ENCODE measurements around the gene TM9SF3.

Gene TM9SF3

GRCh38 chr10:96618653-96619052, 31.8 kb upstream of the TM9SF3 start:
- H3K4me1 ChIP-seq = no peaks in the 10 kb centered on the region
- H3K27ac ChIP-seq = no peak overlapping the region
- H3K4me3 ChIP-seq = no peak overlapping the region
- H4K20me1 ChIP-seq = peaks cover 91% of the 10 kb centered on the region
- no peaks in the 10 kb centered on the region for H3K27me3 ChIP-seq
- H3K9me3 ChIP-seq = no peaks in the 10 kb centered on the region
- no peak overlapping the region for H3K4me2 ChIP-seq
- no peak for TF ChIP-seq Cebpa-rat (IDR thresholded peaks at IDR 0.05)
- peaks cover 100% of the 10 kb centered on the region for H3K36me3 ChIP-seq
- no peak overlapping the region for H3K9ac ChIP-seq

- TF ChIP-seq Cebpa-rat (IDR thresholded peaks at IDR 0.05) = no peak
- Histone ChIP-seq H3K4me2 (no peak overlapping the region), H3K9ac (no peak overlapping the region), H3K36me3 (peaks cover 99% of the 10 kb centered on the region), H3K4me3 (no peak overlapping the region), H3K27me3 (no peaks in the 10 kb centered on the region), H3K27ac (no peak overlapping the region), H3K4me1 (no peaks in the 10 kb centered on the region), H4K20me1 (peaks cover 86% of the 10 kb centered on the region), H3K9me3 (no peaks in the 10 kb centered on the region)
These were observed 30.1 kb upstream of the TM9SF3 start for GRCh38 chr10:96616961-96617360.

- Histone ChIP-seq H3K9ac (no peak overlapping the region), H3K9me3 (no peaks in the 10 kb centered on the region), H3K27me3 (no peaks in the 10 kb centered on the region), H3K4me3 (no peak overlapping the region), H3K4me2 (no peak overlapping the region), H3K27ac (no peak overlapping the region), H4K20me1 (peaks cover 71% of the 10 kb centered on the region), H3K4me1 (peaks cover 7% of the 10 kb centered on the region; the same call in 1 of the 2 replicates), H3K36me3 (peaks cover 99% of the 10 kb centered on the region)
- no peak for TF ChIP-seq Cebpa-rat (IDR thresholded peaks at IDR 0.05)
These were observed 27.7 kb upstream of the TM9SF3 start for GRCh38 chr10:96614515-96614914.

- no peak overlapping the region for H3K4me2 ChIP-seq
- no peak overlapping the region for H3K9ac ChIP-seq
- H3K9me3 ChIP-seq = no peaks in the 10 kb centered on the region
- peaks cover 99% of the 10 kb centered on the region for H3K36me3 ChIP-seq
- peaks cover 61% of the 10 kb centered on the region for H4K20me1 ChIP-seq
- H3K27me3 ChIP-seq = no peaks in the 10 kb centered on the region
- no peak overlapping the region for H3K27ac ChIP-seq
- TF ChIP-seq Cebpa-rat (IDR thresholded peaks at IDR 0.05) = no peak
- peaks cover 15% of the 10 kb centered on the region for H3K4me1 ChIP-seq
- no peak overlapping the region for H3K4me3 ChIP-seq
These were observed 26.8 kb upstream of the TM9SF3 start for GRCh38 chr10:96613576-96613975.

- no peak overlapping the region for H3K4me2 ChIP-seq
These were observed 25.4 kb upstream of the TM9SF3 start for GRCh38 chr10:96612055-96612830.

GRCh38 chr10:96610817-96611216, 24.0 kb upstream of the TM9SF3 start:
- TF ChIP-seq Cebpa-rat (IDR thresholded peaks at IDR 0.05) = no peak
- Histone ChIP-seq H3K9me3 (no peaks in the 10 kb centered on the region), H3K36me3 (peaks cover 99% of the 10 kb centered on the region), H4K20me1 (peaks cover 34% of the 10 kb centered on the region; the same call in 1 of the 2 replicates), H3K4me3 (no peak overlapping the region), H3K27ac (no peak overlapping the region), H3K9ac (no peak overlapping the region), H3K4me2 (no peak overlapping the region), H3K4me1 (peaks cover 42% of the 10 kb centered on the region), H3K27me3 (no peaks in the 10 kb centered on the region)

More at GRCh38 chr10:96612055-96612830, 25.4 kb upstream of the TM9SF3 start:
- no peaks in the 10 kb centered on the region for H3K27me3 ChIP-seq
- H3K4me3 ChIP-seq = no peak overlapping the region
- no peak overlapping the region for H3K27ac ChIP-seq
- H3K9me3 ChIP-seq = no peaks in the 10 kb centered on the region
- peaks cover 48% of the 10 kb centered on the region for H4K20me1 ChIP-seq
- TF ChIP-seq Cebpa-rat (IDR thresholded peaks at IDR 0.05) = no peak
- H3K36me3 ChIP-seq = peaks cover 99% of the 10 kb centered on the region
- H3K9ac ChIP-seq = no peak overlapping the region
- peaks cover 28% of the 10 kb centered on the region for H3K4me1 ChIP-seq

- no peak overlapping the region for H3K4me2 ChIP-seq
- H3K27me3 ChIP-seq = no peaks in the 10 kb centered on the region
- H3K9ac ChIP-seq = no peak overlapping the region
- H3K4me1 ChIP-seq = peaks cover 53% of the 10 kb centered on the region
- no peak overlapping the region for H3K27ac ChIP-seq
- no peaks in the 10 kb centered on the region for H3K9me3 ChIP-seq
- peaks cover 22% of the 10 kb centered on the region; the same call in 1 of the 2 replicates for H4K20me1 ChIP-seq
- peaks cover 99% of the 10 kb centered on the region for H3K36me3 ChIP-seq
- H3K4me3 ChIP-seq = no peak overlapping the region
- TF ChIP-seq Cebpa-rat (IDR thresholded peaks at IDR 0.05) = no peak
These were observed 22.7 kb upstream of the TM9SF3 start for GRCh38 chr10:96609510-96609909.

- H3K4me1 ChIP-seq = peaks cover 60% of the 10 kb centered on the region
- no peak for TF ChIP-seq Cebpa-rat (IDR thresholded peaks at IDR 0.05)
These were observed 22.0 kb upstream of the TM9SF3 start for GRCh38 chr10:96608805-96609204.

GRCh38 chr10:96608262-96608661, 21.4 kb upstream of the TM9SF3 start:
- H4K20me1 ChIP-seq = peaks cover 10% of the 10 kb centered on the region; the same call in 1 of the 2 replicates
- no peaks in the 10 kb centered on the region for H3K9me3 ChIP-seq
- no peak overlapping the region for H3K4me3 ChIP-seq
- H3K27me3 ChIP-seq = no peaks in the 10 kb centered on the region
- H3K27ac ChIP-seq = peak overlapping the region; percentile 70
- H3K9ac ChIP-seq = peak overlapping the region; percentile 18; the same call in 1 of the 2 replicates
- peak overlapping the region; percentile 62 for H3K4me2 ChIP-seq
- no peak for TF ChIP-seq Cebpa-rat (IDR thresholded peaks at IDR 0.05)
- H3K4me1 ChIP-seq = peaks cover 66% of the 10 kb centered on the region
- H3K36me3 ChIP-seq = peaks cover 99% of the 10 kb centered on the region

More at GRCh38 chr10:96608805-96609204, 22.0 kb upstream of the TM9SF3 start:
- H3K9ac ChIP-seq = no peak overlapping the region
- peaks cover 15% of the 10 kb centered on the region; the same call in 1 of the 2 replicates for H4K20me1 ChIP-seq
- no peak overlapping the region for H3K4me3 ChIP-seq
- H3K9me3 ChIP-seq = no peaks in the 10 kb centered on the region
- peaks cover 99% of the 10 kb centered on the region for H3K36me3 ChIP-seq
- H3K27ac ChIP-seq = peak overlapping the region; percentile 70; the same call in 1 of the 2 replicates
- H3K27me3 ChIP-seq = no peaks in the 10 kb centered on the region
- H3K4me2 ChIP-seq = peak overlapping the region; percentile 62; the same call in 1 of the 2 replicates

GRCh38 chr10:96606946-96607345, 20.1 kb upstream of the TM9SF3 start:
- Histone ChIP-seq H3K27me3 (no peaks in the 10 kb centered on the region), H3K9me3 (no peaks in the 10 kb centered on the region), H3K9ac (peak overlapping the region; percentile 7; the same call in 1 of the 2 replicates), H3K4me3 (no peak overlapping the region), H3K4me2 (peak overlapping the region; percentile 62), H4K20me1 (peaks cover 9% of the 10 kb centered on the region; the same call in 1 of the 2 replicates), H3K36me3 (peaks cover 100% of the 10 kb centered on the region), H3K27ac (peak overlapping the region; percentile 70), H3K4me1 (peaks cover 79% of the 10 kb centered on the region)
- TF ChIP-seq Cebpa-rat (IDR thresholded peaks at IDR 0.05) = no peak

Measured in BLaER1 (cell line).